Germinal center (tissue), 1 donor: Measurements from ENCODE around the gene CCL5.
"Not testable (repeated sequence)": the region's sequence is repeated elsewhere in the genome, so short reads cannot be mapped to it uniquely, and the experiment has no call there.

Experiments
- DNase-seq: peaks from one replicate; pipeline ENCODE4 v3.0.0; 2012; ENCODE audit warnings: mixed read lengths, low spot score

The CCL5 gene

DNA sequence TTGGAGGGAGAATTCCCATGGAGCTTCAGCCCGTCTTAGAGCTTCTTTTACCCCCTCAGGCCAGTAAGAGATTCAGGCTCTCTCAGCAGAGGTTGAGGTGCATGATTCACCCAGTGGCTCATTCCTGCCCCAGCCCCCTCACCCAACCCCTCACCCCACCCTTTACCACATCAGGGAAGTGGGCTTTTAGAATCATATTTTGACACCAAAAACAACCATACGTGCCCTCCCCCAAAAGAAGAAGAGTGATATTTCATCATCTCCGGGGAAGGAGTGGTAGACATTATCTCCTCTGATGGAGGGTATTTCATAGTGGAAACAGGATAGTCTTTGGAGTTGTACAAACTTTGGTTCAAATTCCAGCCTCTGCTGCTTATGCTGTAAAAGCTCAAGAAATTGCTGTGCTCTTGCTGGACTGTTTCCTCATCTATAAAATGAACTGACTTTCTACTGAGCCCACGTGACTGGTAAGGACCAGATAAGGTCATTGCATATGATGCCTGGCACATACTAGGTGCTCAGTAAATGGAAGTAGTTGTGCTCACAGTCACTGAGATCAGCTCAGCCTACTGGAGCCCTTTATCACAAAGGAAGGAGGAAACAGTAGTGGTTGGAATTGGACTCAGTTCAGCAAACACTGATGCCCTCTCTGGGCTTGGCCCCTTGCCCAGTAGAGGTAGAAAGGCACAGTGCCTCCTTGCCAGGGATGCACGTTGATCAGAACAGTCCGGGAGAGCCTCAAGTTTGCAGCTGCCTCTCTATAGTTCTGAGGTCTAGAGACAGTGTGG lies 18.3 kb upstream of the CCL5 start:
- no peak for DNase-seq

DNA sequence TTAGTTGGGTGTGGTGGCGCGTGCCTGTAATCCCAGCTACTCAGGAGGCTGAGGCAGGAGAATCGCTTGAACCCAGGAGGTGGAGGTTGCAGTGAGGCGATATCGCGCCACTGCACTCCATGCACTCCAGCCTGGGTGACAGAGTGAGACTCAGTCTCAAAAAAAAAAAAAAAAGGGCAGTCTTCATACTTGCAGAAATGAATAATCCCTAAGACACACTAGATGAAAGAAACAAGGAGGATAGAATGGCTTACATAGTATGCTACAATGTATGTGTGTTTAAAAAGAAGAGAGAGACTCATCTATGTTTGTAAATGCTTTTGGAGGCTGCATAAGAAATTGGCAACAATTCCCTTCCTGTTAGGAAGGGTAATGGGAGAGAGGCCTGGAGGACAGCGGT lies 17.6 kb upstream of the CCL5 start:
- DNase-seq, result not testable (repeated sequence)

DNA sequence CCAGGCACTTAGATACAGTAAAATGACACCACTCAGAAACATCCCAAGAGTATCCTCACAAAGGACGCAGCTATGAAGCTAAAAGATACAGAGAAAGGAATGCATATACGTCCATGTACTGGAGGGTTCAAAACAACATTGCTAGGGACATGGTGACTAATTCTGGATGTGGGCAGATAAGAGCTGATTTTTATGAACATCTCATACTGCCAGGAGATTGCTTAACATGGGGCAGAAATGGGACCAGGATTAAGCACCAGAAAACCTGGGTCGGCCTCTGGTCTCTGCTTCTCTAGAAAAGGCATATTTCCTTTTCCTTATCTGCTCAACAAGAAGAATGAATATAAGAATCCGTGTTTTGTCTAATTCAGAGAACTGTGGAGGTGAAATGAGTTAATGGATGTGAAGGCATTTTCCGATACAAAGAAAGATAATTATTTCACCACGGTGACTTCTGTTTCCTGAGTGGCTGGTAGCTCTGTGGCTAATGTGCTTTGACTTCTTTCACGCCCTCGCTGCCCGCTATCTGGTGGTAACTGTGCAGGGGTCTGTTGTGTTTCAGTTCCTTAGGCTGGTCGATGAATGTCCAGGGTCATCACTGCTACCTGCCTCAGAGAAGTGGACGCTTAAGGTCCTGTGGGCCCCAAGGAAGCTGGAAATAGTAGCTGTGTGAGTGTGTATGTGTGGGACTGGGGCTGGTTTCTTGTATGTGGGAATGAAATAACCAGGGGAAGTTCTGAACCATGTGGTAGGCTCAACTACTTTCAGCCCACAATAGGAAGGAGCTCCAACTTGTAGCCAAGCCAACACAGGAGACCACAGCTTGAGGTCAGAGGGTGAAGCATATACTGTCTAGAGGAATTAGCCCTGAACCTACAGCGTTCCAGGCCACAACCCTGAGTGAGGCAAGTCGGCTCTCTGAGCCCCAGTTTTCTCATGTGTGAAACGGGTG lies 15.8 kb upstream of the CCL5 start:
- no peak for DNase-seq

DNA sequence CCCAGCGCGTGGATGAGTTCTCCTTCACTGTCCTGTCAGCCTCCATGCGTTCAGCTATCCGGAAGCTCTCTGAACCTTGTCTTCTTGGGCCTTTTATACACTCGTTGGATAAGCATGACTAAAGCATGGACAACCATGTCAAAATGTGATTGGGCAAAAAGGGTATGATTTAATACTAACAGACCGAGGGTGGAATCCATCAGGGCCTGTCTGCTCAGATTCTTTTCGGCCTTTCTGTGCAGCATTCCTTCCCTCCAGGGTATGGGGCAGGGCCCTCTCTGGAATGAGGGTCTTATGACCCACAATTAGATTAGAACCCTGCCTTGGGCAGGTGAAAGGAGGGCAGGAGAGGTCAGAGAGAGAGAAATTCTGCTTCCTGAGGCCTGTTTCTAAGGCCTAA lies 14.0 kb upstream of the CCL5 start:
- no peak for DNase-seq

DNA sequence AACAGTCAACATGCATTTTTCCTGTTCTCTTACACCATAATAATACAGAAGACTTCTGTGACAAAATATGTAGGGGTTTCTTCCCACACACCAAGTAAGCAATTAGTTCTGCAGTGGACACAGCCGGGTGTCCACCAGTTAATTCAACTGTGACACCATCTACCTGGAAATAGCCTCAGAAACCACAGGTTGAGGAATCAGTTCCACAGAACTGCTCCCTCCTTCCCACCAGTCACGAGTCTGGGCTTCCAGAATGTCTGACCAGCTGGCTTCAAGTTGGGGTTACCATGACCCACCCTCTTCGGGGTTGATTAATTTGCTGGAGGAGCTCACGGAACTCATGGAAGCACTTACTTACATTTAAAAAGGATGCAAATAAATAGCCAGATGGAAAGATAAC lies 13.6 kb upstream of the CCL5 start:
- no peak for DNase-seq

DNA sequence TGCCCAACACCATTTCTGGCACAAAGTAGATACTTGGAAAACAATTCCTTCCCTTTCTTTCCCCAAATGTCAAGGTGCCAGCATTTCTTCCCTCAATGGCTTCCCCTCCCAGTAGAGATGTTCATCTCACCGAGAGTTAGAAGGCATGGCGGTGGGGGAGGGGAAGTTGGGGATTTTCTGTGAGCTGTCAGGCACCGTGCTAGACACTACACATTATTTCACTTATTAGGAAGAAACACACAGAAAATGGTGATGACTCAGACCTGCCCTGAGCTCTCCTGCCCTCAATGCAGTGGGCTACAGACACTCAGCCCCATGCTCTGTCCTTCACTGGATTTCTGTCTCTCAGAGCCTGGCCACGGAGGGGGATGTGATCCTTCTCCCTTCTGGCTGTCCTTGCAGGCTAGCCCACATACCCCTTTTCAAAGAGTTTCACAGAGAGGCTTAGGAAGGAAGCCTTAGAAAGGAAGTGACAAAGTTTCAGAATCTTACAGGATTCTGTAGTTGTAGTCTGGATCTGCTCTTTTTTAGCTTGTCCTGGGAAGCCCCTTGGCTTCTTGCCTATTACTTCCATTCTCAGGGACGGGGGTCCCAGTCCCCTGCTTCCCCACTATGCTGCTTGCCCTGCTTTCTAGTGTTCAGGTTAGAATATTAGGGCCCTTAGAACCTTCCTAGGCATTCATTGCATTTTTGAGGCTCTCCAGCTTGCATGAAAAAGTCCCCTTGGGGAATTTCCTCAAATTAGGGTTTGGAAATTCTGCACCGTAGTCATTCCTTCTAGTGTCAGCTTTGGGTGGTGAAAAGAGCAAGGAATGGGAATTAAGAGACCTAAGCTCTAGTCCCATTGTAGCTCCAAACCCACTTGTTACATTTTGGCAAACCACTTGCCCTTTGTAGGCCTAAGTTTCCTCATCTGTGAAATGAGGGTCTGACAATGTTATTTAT lies 12.2 kb upstream of the CCL5 start:
- no peak for DNase-seq

DNA sequence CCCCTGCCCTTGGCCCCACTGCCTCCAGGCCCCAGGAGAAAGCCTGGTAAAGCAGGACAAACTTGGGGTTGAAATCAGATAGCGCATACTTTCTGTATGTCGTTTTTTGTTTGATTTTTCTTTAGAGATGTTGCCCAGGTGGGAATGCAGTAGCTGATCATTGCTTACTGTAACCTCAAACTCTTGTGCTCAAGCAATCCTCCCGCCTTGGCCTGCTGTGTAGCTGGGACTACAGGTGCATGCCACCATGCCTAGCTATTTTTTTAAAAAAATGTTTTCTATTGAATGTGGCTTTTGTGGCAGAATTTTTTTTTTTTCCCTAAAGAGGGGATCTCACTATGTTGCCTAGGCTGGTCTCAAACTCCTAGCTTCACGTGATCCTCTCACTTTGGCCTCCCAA lies 11.1 kb upstream of the CCL5 start:
- DNase-seq, result no peak

DNA sequence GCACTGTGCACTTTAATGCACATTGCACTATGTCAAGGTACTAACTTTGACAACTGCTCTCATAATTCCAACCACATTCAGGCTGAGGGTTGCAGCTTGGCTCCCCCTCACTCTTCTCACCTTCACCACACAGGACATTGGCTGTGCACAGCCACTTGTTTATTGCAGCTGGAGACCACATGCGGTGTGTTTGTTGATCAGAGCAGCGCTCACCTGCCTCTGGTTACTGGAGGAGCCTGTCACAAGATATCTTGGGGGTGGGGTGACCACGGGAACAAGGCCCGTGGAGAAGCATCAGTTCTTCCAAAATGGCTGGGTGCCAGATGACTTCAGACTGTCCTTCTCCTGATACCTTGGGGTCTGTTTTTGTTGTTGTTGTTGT lies 10.6 kb upstream of the CCL5 start:
- no peak for DNase-seq

DNA sequence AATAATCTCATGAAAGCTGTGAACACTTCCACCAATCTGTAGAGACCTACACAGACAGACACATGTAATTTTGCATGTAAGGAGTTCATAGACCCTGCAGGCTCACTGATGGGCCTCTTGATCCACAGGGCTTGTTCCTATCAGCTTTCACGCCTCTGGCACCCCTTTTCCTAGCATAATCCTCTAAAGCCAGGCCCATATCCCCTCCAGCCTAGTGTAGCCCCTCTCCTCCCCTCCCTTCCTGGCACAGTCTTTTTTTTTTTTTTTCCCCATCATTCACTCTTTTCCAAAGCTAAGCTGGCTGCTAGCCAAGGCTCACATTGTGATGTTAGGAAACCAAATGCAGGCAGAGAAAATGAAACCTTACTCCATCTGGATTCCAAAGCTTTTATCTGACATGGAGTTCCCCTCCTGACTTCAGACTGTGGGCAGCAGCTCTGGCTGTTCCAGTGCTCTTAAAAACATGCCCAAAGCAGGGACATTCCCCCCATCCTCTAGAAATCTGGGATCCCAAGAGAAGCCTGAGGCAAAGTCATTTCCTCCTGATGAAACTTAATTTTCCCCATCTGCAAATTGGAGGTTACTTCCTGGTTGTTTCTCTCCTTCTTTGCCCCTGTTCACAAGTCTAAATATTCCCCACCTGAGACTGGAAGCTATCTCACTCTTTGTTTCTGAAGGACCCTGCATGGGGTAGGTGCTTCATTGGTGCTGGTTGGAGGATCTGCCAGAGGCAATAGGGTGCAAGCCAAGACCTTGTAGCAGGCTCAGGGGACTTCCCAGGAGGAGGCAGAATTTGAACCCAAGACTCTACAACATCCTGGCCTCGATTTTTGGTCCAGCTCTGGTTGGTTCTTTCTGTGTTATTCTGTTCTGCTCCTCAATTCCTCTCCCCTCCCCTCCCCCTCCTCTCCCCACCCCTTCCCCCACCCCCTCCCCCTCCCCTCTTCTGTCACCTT lies 9.9 kb upstream of the CCL5 start:
- no peak for DNase-seq

DNA sequence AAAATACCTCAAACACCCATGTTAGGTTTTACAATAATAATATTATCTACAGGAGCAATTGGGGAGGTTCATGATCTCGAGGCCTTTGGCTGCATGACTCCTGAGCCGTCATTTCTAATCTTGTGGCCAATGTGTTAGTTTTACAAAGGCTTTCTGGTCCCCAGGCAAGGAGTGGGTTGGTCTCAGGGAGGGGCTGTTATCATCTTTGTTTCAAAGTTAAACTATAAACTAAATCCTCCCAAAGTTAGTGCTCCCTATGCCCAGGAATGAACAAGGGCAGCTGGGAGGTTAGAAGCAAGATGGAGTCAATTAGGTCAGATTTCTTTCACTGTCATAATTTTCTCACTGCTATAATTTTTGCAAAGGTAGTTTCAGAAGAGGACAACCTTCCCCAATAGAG lies 9.1 kb upstream of the CCL5 start:
- no peak for DNase-seq

DNA sequence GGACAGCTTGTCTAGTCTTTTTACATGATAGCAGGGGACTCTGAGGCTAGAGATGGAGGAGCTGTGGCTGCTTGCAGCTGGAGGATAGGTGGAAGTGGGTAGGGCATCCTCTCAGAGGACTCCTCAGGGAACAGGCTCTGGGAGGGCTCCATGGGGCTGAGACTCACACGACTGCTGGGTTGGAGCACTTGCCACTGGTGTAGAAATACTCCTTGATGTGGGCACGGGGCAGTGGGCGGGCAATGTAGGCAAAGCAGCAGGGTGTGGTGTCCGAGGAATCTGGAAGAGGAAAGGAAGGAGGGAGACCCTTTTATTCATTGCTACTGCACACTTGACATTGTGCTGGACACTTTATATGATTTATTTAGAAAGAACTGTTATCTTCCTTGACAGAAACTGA lies 1.8 kb downstream of the CCL5 start:
- no peak for DNase-seq

DNA sequence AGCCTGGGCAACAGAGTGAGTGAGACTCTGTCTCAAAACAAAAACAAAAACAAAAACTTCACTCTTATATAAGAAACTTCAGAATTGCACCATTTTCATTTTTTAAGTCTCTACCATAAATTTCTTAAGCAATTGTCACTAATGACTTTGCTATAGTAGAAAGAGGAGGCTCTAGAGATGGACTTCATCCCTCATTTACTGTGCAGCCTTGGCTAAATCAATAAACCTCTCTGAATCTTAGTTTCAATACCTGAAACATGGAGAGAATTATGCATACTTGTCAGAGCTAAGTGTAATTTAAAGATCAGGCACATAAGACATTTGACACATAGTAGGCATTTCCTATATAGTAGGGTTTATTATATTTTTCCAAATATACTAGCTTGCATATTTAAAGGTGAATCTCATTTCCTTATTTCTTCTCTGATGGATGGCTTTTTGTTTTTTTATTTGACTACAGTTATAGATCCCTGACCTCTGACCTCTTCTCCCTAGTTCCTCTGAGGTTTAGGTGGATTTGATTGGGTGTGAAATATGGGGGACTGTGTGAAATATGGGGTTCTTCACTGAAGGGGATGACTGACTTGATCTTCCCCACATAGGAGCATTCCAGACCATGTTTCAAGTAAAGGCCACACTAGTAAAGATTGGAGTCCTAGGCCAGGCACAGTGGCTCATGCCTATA lies 2.7 kb downstream of the CCL5 start:
- no peak for DNase-seq

DNA sequence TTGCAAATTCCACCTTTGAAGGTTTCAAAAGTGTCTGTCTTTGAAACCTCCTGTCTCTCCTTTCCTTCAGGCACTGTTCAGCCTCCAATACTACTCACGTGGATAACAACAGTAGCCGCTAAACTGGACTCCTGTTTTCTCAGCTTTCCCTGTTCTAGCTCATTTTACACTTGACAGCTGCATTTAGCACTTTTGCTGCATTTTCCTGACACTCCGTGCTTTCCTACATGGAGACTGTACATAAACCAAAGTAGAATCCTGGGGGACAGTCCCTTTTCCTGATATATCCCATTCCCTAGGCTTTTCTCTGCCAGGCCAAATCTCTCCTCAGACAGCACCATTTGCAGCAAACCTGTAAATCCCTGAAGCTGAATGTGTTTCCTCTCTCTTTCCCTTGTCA lies 3.6 kb downstream of the CCL5 start:
- DNase-seq, result no peak

DNA sequence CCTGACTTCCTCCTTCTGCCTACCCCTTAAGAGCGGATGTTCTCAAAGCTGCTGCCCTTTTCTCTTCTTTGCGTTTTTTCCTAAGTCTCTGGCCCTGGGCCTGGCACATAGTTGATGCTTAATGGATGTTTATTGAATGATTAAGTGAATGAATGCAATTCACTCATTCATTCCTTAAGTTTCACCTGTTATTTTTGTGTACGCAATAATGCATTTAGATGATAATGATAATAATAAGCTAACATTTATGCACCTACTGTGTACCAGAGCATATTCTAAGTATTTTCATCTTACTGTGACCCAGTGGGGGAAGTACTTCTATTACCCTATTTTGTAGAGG lies 4.4 kb downstream of the CCL5 start:
- no peak for DNase-seq

DNA sequence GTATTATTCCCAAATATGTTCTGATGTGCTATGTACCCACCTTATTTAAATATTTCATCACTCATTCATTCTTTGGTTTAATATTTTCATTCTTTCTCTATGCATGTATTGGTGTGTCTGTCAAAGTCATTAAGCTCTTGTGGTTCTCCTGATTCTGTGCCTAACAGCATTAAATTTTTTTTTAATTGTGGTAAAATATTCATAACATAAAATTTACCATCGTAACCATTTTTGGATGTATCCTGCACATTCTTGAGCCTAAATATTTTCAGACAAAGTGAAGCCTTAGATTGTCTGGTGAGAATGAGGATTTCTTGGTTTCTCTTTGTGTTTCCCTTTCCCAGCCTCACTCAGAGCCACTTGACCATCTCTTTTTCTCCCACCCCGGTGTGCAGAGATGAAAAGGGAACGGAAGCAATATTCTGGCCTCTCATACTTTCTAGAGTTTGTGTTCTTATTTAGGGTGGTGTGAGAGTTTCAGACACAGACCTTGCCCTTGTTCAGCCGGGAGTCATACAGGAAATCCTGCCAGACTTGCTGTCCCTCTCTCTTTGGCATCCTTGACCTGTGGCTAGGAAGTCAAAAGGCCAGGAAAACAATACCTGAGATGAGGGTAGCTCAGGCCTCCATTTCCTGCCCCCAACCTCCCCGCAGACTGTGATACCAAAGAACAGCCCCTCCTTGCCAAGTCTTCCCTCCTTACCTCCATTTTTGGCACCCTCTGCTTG lies 4.9 kb downstream of the CCL5 start:
- DNase-seq, result no peak

DNA sequence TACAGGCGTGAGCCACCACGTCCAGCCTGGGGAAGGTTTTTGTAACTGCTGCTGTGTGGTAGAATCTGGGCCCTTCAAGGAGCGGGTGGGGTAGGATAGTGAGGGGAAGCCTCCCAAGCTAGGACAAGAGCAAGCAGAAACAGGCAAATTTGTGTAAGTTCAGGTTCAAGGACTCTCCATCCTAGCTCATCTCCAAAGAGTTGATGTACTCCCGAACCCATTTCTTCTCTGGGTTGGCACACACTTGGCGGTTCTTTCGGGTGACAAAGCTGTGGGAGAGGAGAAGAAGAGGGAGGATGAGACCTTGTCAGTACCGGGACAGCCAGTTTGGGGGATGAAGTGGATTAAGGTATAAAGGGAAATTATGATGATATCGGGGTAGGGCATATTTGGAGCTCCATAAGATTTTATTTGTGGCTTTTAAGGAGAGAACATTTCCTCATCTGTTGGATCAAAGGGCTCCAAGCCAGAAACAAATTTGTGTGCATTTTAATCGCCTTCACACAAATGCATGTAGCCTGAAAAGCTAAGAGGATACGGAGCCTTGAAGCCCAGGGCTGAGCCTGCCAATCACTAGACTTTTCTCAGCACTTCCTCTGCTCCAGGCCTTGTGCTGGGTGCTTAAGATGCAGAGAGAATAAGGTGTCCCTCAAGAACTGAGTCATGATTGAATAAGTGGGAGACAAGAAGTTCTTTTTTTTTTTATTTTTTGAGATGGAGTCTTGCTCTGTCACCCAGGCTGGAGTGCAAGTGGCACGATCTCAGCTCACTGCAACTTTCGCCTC lies 7.8 kb downstream of the CCL5 start:
- no peak for DNase-seq

DNA sequence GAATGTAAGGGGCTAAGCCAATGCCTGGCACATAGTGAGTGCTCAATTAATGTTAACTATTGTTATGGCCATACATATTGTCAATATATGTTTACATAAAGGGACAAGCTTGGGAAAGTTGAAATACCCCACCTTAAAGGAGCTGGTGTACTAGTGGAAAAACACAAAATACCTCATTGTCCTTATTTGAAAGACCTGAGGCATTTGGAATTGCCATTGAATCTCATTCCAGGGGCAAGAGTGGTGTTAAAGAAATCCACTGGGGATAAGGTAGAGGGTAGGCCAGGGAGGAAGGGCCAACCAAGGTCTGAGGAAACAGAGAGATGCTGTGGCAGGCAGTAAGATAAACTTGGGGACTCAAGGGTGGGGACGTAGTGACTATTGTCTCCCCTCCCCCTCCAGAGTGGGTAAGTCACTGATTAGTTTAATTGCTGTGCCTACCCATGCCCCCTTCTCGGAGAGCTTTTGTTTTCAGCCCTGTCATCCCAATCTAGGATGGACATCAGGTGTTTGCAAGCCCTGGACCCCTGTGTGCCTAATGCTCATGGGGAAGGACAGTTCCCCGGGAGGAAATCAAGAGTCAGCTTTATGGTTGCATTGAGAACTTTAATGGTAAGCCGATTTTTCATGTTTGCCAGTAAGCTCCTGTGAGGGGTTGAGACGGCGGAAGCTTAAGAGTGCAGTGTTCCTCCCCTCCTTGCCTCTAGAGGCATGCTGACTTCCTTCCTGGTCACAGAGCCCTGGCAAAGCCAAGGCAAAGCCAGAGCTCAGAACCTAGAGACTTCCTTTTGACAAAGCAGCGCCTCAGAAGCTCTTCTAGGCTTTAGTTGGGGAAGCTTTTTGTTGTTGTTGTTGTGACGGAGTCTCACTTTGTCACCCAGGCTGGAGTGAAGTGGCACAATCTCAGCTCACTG lies 9.0 kb downstream of the CCL5 start:
- DNase-seq, result no peak

DNA sequence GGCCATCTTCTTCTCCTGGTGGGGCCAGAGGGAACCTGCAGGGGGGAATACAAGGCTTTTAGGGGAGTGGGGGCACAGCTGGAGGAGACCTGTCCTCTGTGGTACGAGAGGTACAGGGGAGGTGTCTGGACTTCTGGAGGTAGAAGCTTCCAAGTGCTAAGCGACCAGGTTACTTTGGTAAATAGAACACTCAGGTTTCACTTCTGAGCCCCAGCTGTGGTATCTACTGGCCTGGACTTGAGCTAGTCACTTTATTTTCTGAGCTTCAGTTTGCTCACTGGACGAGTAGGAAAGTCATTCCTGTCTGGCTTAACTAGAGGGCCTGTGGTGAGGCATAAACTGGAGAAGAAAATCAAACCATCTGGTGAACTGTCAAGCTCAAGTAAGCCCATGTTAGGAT lies 11.4 kb downstream of the CCL5 start, which contains the start of gene HEATR9:
HEATR9 (minus strand) TSS at position 155 of the 400 bp plus-strand sequence; CDS start at position 6, 149 bp downstream.
- DNase-seq, result no peak
